ENCODE results near the gene PATJ. TPM values are rescaled to one million over a fixed set of nuclear protein-coding genes. Genes with fewer than 3 reads are reported as not detected.
A peak's percentile ranks its signal among the peaks of the same experiment; 100 is the strongest.

PATJ gene
- total RNA-seq, 1 experiment from 2014 or later = 57.9 TPM

DNA sequence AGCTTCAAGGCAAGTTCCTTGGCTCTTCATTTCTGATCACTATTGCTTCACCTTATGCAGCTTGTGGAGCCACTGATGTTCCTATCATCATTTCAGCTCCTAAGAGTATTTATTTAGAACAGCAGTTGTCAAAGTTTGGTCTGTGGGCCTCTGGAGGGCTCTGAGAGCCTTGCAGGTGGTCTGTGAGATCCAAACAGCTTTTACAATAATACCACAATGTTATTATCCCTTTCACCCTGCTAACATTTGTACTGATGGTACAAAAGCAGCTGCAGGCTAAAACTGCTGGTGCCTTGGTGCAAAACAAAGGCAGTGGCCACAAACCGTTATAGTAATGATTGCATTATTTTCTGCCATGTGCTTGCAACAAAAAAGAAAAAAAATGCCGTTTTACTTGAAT is 33.8 kb downstream of the PATJ start:
- TF ChIP-seq PRRX2 (CRISPR knock-in tag; IDR thresholded peaks at IDR 0.05) (no peak), NFATC4 (CRISPR knock-in tag; IDR thresholded peaks at IDR 0.05) (no peak)
- Mint-ChIP-seq H3K36me3 (peaks cover 25% of the 10 kb centered on the region), H3K27me3 (ENCODE audit: low read depth) (no peaks in the 10 kb centered on the region), H3K9me3 (no peaks in the 10 kb centered on the region), H3K4me1 (no peaks in the 10 kb centered on the region), H3K27ac (no peak overlapping the region), H3K4me3 (no peak overlapping the region)
- ChIA-PET POLR2A (no interaction called here), CTCF (no interaction called here)
- ATAC-seq (no peak), DNase-seq (ENCODE audit: low spot score) (no peak)

DNA sequence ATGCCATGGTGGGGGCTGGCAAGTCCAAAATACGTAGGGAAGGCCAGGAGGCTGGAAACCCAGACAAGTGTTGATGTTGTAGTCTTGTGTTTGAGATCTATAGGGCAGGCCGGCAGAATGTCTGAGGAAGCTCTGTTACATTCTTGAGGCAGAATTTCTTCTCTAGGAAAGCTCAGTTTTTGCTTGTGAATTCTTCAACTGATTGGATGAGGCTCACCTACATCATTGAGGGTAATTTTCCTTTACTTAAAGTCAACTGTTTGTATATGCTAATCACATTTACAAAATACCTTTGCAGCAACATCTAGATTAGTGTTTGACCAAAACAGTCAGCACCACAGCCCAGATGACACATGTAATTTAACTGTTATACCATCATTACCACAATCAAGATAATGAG is 37.0 kb downstream of the PATJ start:
- H3K27me3 Mint-ChIP-seq (ENCODE audit: low read depth) = no peaks in the 10 kb centered on the region
- TF ChIP-seq, protein P1, sequence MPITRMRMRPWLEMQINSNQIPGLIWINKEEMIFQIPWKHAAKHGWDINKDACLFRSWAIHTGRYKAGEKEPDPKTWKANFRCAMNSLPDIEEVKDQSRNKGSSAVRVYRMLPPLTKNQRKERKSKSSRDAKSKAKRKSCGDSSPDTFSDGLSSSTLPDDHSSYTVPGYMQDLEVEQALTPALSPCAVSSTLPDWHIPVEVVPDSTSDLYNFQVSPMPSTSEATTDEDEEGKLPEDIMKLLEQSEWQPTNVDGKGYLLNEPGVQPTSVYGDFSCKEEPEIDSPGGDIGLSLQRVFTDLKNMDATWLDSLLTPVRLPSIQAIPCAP (CRISPR knock-in tag; IDR thresholded peaks at IDR 0.05) = no peak
- TF ChIP-seq, protein P2, sequence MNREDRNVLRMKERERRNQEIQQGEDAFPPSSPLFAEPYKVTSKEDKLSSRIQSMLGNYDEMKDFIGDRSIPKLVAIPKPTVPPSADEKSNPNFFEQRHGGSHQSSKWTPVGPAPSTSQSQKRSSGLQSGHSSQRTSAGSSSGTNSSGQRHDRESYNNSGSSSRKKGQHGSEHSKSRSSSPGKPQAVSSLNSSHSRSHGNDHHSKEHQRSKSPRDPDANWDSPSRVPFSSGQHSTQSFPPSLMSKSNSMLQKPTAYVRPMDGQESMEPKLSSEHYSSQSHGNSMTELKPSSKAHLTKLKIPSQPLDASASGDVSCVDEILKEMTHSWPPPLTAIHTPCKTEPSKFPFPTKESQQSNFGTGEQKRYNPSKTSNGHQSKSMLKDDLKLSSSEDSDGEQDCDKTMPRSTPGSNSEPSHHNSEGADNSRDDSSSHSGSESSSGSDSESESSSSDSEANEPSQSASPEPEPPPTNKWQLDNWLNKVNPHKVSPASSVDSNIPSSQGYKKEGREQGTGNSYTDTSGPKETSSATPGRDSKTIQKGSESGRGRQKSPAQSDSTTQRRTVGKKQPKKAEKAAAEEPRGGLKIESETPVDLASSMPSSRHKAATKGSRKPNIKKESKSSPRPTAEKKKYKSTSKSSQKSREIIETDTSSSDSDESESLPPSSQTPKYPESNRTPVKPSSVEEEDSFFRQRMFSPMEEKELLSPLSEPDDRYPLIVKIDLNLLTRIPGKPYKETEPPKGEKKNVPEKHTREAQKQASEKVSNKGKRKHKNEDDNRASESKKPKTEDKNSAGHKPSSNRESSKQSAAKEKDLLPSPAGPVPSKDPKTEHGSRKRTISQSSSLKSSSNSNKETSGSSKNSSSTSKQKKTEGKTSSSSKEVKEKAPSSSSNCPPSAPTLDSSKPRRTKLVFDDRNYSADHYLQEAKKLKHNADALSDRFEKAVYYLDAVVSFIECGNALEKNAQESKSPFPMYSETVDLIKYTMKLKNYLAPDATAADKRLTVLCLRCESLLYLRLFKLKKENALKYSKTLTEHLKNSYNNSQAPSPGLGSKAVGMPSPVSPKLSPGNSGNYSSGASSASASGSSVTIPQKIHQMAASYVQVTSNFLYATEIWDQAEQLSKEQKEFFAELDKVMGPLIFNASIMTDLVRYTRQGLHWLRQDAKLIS (CRISPR knock-in tag; IDR thresholded peaks at IDR 0.05; ENCODE audit: borderline replicate concordance) = no peak
- TF ChIP-seq GTF2I (CRISPR knock-in tag; conservative IDR thresholded peaks at IDR 0.05) = 0 out of 2 replicates have a peak, but pooled peaks have one; percentile 7
- no peaks in the 10 kb centered on the region for H3K4me1 Mint-ChIP-seq
- ATAC-seq (no peak), DNase-seq (ENCODE audit: low spot score) (no peak)
- POLR2A ChIA-PET = no interaction called here
- H3K9me3 Mint-ChIP-seq = no peaks in the 10 kb centered on the region
- peaks cover 13% of the 10 kb centered on the region for H3K36me3 Mint-ChIP-seq
- no peak overlapping the region for H3K4me3 Mint-ChIP-seq
- CTCF ChIA-PET = no interaction called here
- H3K27ac Mint-ChIP-seq = no peak overlapping the region

DNA sequence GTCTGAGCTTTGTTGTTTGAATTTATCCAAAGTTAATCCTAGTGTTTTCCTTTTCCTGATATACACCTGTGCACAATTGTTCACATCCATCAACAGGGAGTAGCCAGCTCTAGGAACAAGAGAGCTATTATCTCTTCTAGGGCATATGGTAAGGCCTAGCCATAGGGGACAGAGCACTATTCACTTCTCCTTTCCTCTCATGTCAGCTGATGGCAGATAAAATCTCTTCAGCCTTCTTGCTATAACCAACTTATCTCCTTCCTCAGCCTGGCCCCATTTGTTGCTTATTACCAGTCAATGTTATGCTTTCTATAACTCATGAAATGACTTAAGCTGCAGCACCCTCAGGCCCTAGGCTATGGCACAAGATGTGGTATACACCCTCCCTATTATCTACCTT is 38.9 kb downstream of the PATJ start:
- POLR2A ChIA-PET = no interaction called here
- peaks cover 7% of the 10 kb centered on the region for H3K36me3 Mint-ChIP-seq
- DNase-seq (ENCODE audit: low spot score) (no peak), ATAC-seq (no peak)
- no peaks in the 10 kb centered on the region for H3K4me1 Mint-ChIP-seq
- CTCF ChIA-PET = no interaction called here
- H3K9me3 Mint-ChIP-seq = no peaks in the 10 kb centered on the region
- TF ChIP-seq EMX1 (CRISPR knock-in tag; IDR thresholded peaks at IDR 0.05) (no peak), GRHL2 (CRISPR knock-in tag; IDR thresholded peaks at IDR 0.05; ENCODE audit: insufficient replicate concordance, severe bottlenecking) (no peak), ZNF423 (CRISPR knock-in tag; IDR thresholded peaks at IDR 0.05) (no peak), CBFB (CRISPR knock-in tag; IDR thresholded peaks at IDR 0.05; ENCODE audit: low read depth) (no peak), MXD4 (CRISPR knock-in tag; IDR thresholded peaks at IDR 0.05; ENCODE audit: borderline replicate concordance) (no peak), NR2C2 (CRISPR knock-in tag; IDR thresholded peaks at IDR 0.05) (no peak), NFYB (CRISPR knock-in tag; conservative IDR thresholded peaks at IDR 0.05; ENCODE audit: low read depth) (no peak), ZNF138 (CRISPR knock-in tag; conservative IDR thresholded peaks at IDR 0.05) (no peak)
- TF ChIP-seq, protein P3, sequence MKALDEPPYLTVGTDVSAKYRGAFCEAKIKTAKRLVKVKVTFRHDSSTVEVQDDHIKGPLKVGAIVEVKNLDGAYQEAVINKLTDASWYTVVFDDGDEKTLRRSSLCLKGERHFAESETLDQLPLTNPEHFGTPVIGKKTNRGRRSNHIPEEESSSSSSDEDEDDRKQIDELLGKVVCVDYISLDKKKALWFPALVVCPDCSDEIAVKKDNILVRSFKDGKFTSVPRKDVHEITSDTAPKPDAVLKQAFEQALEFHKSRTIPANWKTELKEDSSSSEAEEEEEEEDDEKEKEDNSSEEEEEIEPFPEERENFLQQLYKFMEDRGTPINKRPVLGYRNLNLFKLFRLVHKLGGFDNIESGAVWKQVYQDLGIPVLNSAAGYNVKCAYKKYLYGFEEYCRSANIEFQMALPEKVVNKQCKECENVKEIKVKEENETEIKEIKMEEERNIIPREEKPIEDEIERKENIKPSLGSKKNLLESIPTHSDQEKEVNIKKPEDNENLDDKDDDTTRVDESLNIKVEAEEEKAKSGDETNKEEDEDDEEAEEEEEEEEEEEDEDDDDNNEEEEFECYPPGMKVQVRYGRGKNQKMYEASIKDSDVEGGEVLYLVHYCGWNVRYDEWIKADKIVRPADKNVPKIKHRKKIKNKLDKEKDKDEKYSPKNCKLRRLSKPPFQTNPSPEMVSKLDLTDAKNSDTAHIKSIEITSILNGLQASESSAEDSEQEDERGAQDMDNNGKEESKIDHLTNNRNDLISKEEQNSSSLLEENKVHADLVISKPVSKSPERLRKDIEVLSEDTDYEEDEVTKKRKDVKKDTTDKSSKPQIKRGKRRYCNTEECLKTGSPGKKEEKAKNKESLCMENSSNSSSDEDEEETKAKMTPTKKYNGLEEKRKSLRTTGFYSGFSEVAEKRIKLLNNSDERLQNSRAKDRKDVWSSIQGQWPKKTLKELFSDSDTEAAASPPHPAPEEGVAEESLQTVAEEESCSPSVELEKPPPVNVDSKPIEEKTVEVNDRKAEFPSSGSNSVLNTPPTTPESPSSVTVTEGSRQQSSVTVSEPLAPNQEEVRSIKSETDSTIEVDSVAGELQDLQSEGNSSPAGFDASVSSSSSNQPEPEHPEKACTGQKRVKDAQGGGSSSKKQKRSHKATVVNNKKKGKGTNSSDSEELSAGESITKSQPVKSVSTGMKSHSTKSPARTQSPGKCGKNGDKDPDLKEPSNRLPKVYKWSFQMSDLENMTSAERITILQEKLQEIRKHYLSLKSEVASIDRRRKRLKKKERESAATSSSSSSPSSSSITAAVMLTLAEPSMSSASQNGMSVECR (CRISPR knock-in tag; IDR thresholded peaks at IDR 0.05; ENCODE audit: borderline replicate concordance) = no peak
- TF ChIP-seq, protein P4, sequence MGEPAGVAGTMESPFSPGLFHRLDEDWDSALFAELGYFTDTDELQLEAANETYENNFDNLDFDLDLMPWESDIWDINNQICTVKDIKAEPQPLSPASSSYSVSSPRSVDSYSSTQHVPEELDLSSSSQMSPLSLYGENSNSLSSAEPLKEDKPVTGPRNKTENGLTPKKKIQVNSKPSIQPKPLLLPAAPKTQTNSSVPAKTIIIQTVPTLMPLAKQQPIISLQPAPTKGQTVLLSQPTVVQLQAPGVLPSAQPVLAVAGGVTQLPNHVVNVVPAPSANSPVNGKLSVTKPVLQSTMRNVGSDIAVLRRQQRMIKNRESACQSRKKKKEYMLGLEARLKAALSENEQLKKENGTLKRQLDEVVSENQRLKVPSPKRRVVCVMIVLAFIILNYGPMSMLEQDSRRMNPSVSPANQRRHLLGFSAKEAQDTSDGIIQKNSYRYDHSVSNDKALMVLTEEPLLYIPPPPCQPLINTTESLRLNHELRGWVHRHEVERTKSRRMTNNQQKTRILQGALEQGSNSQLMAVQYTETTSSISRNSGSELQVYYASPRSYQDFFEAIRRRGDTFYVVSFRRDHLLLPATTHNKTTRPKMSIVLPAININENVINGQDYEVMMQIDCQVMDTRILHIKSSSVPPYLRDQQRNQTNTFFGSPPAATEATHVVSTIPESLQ (CRISPR knock-in tag; IDR thresholded peaks at IDR 0.05) = no peak
- TF ChIP-seq, protein P5, sequence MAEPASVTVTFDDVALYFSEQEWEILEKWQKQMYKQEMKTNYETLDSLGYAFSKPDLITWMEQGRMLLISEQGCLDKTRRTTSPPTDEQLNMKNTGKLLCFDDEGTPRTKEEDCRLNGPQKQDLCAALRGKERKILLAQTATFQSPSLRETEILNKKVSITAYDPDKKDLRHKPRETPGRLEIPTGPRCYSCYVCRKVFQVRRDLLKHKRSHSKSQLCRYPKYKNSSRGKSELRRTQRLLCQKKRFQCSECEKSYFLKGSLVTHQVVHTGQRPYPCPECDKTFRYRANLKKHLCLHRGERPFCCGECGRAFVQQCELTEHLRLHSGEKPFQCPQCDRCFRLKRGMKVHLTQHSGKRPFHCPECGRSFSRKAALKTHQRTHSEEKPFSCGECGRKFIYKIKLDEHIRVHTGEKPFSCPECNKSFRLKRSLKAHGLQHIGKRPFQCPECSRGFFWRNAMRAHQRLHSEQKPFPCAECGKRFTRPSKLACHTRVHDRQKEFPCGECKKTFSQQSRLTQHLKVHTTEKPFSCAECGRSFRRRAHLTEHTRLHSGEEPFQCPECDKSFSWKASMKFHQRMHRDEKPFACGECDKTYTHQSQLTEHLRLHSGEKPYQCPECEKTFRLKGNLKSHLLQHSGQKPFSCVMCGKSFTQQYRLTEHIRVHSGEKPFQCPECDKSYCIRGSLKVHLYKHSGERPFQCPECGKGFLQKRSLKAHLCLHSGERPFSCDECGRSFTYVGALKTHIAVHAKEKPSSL (CRISPR knock-in tag; conservative IDR thresholded peaks at IDR 0.05) = no peak
- TF ChIP-seq, protein P6, sequence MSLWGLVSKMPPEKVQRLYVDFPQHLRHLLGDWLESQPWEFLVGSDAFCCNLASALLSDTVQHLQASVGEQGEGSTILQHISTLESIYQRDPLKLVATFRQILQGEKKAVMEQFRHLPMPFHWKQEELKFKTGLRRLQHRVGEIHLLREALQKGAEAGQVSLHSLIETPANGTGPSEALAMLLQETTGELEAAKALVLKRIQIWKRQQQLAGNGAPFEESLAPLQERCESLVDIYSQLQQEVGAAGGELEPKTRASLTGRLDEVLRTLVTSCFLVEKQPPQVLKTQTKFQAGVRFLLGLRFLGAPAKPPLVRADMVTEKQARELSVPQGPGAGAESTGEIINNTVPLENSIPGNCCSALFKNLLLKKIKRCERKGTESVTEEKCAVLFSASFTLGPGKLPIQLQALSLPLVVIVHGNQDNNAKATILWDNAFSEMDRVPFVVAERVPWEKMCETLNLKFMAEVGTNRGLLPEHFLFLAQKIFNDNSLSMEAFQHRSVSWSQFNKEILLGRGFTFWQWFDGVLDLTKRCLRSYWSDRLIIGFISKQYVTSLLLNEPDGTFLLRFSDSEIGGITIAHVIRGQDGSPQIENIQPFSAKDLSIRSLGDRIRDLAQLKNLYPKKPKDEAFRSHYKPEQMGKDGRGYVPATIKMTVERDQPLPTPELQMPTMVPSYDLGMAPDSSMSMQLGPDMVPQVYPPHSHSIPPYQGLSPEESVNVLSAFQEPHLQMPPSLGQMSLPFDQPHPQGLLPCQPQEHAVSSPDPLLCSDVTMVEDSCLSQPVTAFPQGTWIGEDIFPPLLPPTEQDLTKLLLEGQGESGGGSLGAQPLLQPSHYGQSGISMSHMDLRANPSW (CRISPR knock-in tag; conservative IDR thresholded peaks at IDR 0.05; ENCODE audit: low read depth) = no peak
- H3K27me3 Mint-ChIP-seq (ENCODE audit: low read depth) = no peaks in the 10 kb centered on the region
- no peak overlapping the region; the same call in 1 of the 2 replicates for H3K27ac Mint-ChIP-seq
- H3K4me3 Mint-ChIP-seq = no peak overlapping the region

Data from WTC11 (cell line).